ENCODE results near the gene PLEKHO1.
"Not testable (repeated sequence)": the region's sequence is repeated elsewhere in the genome, so short reads cannot be mapped to it uniquely, and the experiment has no call there.

Gene PLEKHO1

DNA sequence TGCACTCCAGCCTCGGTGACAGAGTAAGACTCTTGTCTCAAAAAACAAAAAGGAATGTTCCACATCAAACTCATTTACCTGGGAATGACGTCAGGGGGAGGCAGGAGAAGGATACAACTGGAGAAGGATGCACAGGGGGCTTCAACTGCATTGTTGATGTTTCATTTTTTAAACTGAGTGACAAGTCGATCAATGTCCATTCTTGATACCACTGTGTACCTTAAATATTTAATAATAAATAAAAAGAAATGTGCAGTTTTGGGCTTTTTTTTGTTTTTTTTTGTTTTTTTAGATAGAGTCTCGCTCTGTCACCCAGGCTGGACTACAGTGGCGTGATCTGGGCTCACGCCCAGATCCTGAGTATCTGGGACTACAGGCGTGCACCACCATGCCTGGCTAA, 35.8 kb downstream of the PLEKHO1 start:
- no peak for TF ChIP-seq CTCF (conservative IDR thresholded peaks at IDR 0.05; ENCODE audit: low read depth, low read length)
- no peak for DNase-seq (ENCODE audit: low read depth)
- H3K4me3 ChIP-seq (ENCODE audit: low read length), result no peak overlapping the region

DNA sequence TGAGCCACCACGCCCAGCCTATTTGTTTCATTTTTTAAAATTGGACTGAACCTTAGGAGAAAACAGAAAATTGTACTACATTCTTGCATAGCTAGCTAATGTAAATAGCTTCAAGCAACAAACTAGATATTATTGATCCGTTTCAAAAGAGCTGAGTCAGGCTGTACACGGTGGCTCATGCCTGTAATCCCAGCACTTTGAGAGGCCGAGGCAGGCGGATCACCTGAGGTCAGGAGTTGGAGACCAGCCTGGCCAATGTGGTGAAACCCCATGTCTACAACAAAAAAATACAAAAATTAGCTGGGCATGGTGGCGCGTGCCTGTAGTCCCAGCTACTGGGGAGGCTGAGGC, 36.7 kb downstream of the PLEKHO1 start:
- H3K4me3 ChIP-seq (ENCODE audit: low read length), result not testable (repeated sequence)

GRCh38 chr1:150186789-150187559, 37.3 kb downstream of the PLEKHO1 start:
- no peak overlapping the region for H3K4me3 ChIP-seq (ENCODE audit: low read length)
- peak; percentile 36 for TF ChIP-seq CTCF (conservative IDR thresholded peaks at IDR 0.05; ENCODE audit: low read depth, low read length)

More for the DNA sequence above, 36.7 kb downstream of the PLEKHO1 start:
- not testable (repeated sequence) for DNase-seq (ENCODE audit: low read depth)

DNA sequence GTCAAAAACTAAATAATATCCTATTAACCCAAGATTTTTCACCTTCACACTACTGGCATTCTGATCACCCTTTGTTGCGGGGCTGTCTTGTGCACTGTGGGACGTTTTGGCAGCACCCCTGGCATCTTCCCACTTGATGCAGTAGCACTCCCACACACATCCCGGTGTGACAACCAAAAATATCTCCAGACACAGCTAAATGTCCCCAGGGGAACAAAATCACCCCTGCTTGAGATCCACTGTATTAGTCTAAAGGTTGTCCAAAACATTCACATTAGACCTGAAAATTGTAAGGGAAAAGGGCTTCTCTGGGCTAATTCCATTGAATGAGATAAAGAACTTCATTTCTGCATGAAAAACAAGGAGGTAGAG, 37.8 kb downstream of the PLEKHO1 start:
- no peak for TF ChIP-seq CTCF (conservative IDR thresholded peaks at IDR 0.05; ENCODE audit: low read depth, low read length)
- no peak overlapping the region for H3K4me3 ChIP-seq (ENCODE audit: low read length)

More at GRCh38 chr1:150186789-150187559, 37.3 kb downstream of the PLEKHO1 start:
- DNase-seq (ENCODE audit: low read depth), result no peak

DNA sequence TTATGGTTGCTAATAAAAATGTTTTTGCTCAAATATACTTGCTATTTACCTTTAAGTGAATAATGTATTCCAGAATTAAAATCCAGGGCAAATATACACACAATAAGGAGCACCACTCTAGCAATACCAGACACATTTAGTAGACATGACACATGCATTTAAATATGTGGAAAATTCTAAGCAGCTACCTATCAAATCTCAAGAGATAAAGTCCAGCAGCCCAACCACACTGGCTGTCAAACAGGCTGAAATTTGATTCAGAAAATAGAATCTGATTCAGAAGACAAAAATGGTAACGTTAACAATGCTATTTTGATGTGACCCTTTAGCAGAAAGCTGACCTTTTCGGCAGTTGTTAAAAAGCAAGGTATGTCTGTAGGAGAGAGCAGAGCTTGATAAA, 42.3 kb downstream of the PLEKHO1 start:
- DNase-seq (ENCODE audit: low read depth), result peak; percentile 49
- no peak for TF ChIP-seq CTCF (conservative IDR thresholded peaks at IDR 0.05; ENCODE audit: low read depth, low read length)
- no peak overlapping the region for H3K4me3 ChIP-seq (ENCODE audit: low read length)

More for the DNA sequence above, 37.8 kb downstream of the PLEKHO1 start:
- DNase-seq (ENCODE audit: low read depth), result no peak

- no peak for TF ChIP-seq CTCF (conservative IDR thresholded peaks at IDR 0.05; ENCODE audit: low read depth, low read length)
- no peak overlapping the region for H3K4me3 ChIP-seq (ENCODE audit: low read length)
- peak; percentile 41 for DNase-seq (ENCODE audit: low read depth)
Observed at GRCh38 chr1:150194381-150195031, 44.8 kb downstream of the PLEKHO1 start.

GRCh38 chr1:150196417-150196816, 46.7 kb downstream of the PLEKHO1 start:
- H3K4me3 ChIP-seq (ENCODE audit: low read length), result no peak overlapping the region
- TF ChIP-seq CTCF (conservative IDR thresholded peaks at IDR 0.05; ENCODE audit: low read depth, low read length), result no peak
- DNase-seq (ENCODE audit: low read depth), result no peak
